Measurements from ENCODE around the gene PNCK. TPM values are rescaled to one million over a fixed set of nuclear protein-coding genes. Genes with fewer than 3 reads are reported as not detected.

The PNCK gene
- total and polyA plus RNA-seq, 2 experiments from 2014 or later: 3.5 to 11.9 TPM

DNA sequence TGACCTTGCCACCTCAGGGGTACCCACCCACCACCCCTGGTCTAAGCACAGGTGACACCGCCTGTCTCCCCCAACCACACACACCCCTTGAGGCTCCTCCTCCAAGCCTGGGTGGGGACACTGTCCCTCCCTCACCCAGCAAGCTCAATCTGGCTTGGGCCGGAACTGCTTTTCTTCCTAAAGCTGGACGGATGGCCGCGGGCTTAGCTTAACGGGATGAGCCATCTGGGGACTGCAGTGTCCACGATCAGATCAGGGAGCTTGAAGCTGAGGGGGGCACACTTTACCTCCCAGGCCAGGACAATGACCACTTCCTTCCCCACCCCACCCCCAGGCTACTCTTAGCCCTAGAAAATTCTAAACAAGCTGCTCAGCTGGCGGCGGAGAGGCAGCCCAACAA is 13.1 kb upstream of the PNCK start:
- Mint-ChIP-seq H3K4me3 (peak overlapping the region; percentile 50), H3K36me3 (ENCODE audit: low read depth) (peaks cover 15% of the 10 kb centered on the region; the same call in 2 of the 3 replicates), H3K9me3 (peaks cover 17% of the 10 kb centered on the region), H3K27ac (peak overlapping the region; percentile 67; the same call in 1 of the 2 replicates), H3K27me3 (ENCODE audit: insufficient read depth, low read depth, poor library complexity) (peaks cover 7% of the 10 kb centered on the region), H3K4me1 (peaks cover 16% of the 10 kb centered on the region)
- Histone ChIP-seq H3K27me3 (ENCODE audit: insufficient read depth) (no peaks in the 10 kb centered on the region), H3K4me2 (peak overlapping the region; percentile 51; the same call in 1 of the 2 replicates), H4K20me1 (replicated peaks; ENCODE audit: insufficient read depth) (no peaks in the 10 kb centered on the region), H3K4me3 (no peak overlapping the region), H3K36me3 (ENCODE audit: insufficient read depth) (no peaks in the 10 kb centered on the region), H3K79me2 (replicated peaks; ENCODE audit: insufficient read depth) (no peaks in the 10 kb centered on the region), H3K9me2 (ENCODE audit: insufficient read depth) (no peaks in the 10 kb centered on the region), H3K4me1 (ENCODE audit: insufficient read depth) (peaks cover 3% of the 10 kb centered on the region; the same call in 1 of the 2 replicates), H3F3A (replicated peaks; ENCODE audit: low read depth) (no peaks in the 10 kb centered on the region), H3K27ac (ENCODE audit: low read depth) (no peak overlapping the region), H2AFZ (no peak overlapping the region)
- ATAC-seq: peak; percentile 2
- DNase-seq (ENCODE audit: low spot score): no peak
- no peak for TF ChIP-seq POLR2AphosphoS5 (IDR thresholded peaks at IDR 0.05; ENCODE audit: low read depth)
- no peak for TF ChIP-seq REST (IDR thresholded peaks at IDR 0.05; ENCODE audit: unreplicated experiment)
- TF ChIP-seq NANOG (IDR thresholded peaks at IDR 0.05; ENCODE audit: borderline replicate concordance): no peak
- TF ChIP-seq ZNF114 (CRISPR knock-in tag; IDR thresholded peaks at IDR 0.05): no peak
- no peak for TF ChIP-seq JUNB (IDR thresholded peaks at IDR 0.05; ENCODE audit: unreplicated experiment)
- TF ChIP-seq, protein P1, sequence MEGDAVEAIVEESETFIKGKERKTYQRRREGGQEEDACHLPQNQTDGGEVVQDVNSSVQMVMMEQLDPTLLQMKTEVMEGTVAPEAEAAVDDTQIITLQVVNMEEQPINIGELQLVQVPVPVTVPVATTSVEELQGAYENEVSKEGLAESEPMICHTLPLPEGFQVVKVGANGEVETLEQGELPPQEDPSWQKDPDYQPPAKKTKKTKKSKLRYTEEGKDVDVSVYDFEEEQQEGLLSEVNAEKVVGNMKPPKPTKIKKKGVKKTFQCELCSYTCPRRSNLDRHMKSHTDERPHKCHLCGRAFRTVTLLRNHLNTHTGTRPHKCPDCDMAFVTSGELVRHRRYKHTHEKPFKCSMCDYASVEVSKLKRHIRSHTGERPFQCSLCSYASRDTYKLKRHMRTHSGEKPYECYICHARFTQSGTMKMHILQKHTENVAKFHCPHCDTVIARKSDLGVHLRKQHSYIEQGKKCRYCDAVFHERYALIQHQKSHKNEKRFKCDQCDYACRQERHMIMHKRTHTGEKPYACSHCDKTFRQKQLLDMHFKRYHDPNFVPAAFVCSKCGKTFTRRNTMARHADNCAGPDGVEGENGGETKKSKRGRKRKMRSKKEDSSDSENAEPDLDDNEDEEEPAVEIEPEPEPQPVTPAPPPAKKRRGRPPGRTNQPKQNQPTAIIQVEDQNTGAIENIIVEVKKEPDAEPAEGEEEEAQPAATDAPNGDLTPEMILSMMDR (conservative IDR thresholded peaks at IDR 0.05; ENCODE audit: low read depth in 2 of 2): no peak
- no peak for TF ChIP-seq EZH2 (IDR thresholded peaks at IDR 0.05; ENCODE audit: low read depth, unreplicated experiment)
- TF ChIP-seq CREB1 (CRISPR knock-in tag; IDR thresholded peaks at IDR 0.05; ENCODE audit: low read depth): no peak
- TF ChIP-seq EZH2phosphoT487 (IDR thresholded peaks at IDR 0.05; ENCODE audit: unreplicated experiment): no peak
- TF ChIP-seq STAT1 (IDR thresholded peaks at IDR 0.05; ENCODE audit: unreplicated experiment): no peak
- TF ChIP-seq ZNF331 (CRISPR knock-in tag; IDR thresholded peaks at IDR 0.05; ENCODE audit: low read depth): no peak

Data from GM23338 (cell line).